ENCODE data around the gene SLC25A4. TPM values are rescaled to one million over a fixed set of nuclear protein-coding genes. Genes with fewer than 3 reads are reported as not detected.
"Not testable (repeated sequence)": the region's sequence is repeated elsewhere in the genome, so short reads cannot be mapped to it uniquely, and the experiment has no call there.

The SLC25A4 gene
- total RNA-seq, 1 experiment from 2014 or later = 13.2 TPM

DNA sequence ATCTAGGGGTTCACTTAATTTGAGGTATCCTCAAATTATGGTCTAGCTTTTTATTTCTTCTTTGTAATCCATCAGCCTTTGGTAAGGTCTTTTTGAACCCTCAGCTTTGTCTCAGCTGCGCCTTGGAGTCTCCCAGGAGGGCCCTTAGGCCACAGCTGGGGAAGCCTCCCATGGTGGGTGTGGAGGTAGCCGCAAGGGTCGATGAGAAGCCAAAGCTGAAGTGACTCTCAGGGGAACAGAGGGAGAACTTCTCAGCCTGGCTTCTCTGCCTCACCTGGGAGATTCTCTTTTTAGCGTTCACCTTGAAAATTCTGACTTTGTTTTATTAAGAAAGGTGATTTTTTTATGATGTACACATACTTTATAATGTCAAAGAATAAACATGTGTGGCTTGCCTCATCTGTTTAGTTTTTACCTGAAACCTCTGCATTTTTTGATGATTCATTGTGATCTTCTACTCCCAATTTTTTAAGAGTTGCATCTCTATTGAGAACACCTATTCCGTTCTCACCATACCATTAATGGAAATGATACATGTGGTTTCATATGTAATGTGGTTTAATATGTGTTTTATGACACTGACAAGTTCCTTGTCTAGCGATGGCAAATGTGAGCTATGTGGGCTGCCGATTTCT lies 25.6 kb upstream of the SLC25A4 start:
- no peak for DNase-seq (ENCODE audit: low read depth)
- in situ Hi-C loops (cut with HindIII; ENCODE audit: low pct_unique_long_range_greater_than_20kb, low sequenced_read_pairs) = no loop called here

DNA sequence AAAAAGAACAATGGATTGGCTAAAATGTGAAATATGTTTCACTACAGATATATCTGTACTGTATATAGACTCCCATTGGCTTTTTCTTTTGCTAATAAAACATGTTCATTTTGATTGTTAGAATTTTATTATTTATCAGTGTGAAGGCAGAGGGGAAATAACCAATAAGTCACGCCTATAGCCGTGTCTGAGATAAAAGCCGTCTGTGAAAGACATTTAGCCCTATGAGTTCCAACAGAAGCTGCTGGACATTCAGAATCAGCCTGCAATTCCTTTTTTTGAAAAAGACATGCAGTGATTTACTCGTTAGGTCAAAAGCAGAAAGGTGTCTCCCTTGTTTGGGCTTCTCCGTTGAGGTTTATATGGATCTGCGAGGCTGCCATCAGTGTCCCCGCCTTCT lies 24.2 kb upstream of the SLC25A4 start:
- in situ Hi-C loops (cut with HindIII; ENCODE audit: low pct_unique_long_range_greater_than_20kb, low sequenced_read_pairs) = no loop called here

DNA sequence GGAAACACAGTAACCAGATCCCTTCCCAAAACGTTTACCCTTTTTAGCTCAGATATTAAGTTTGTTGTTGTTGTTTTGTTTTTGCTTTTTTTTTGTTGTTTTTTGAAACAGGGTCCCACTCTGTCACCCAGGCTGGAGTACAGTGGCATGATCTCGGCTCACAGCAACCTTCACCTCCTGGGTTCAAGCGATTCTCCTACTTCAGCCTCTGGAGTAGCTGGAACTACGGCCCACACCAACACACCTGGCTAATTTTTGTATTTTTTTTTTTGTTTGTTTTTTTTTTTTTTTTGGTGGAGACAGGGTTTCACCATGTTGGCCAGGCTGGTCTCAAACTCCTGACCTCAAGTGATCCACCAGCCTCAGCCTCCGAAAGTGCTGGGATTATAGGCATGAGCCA lies 23.6 kb upstream of the SLC25A4 start:
- DNase-seq (ENCODE audit: low read depth); in situ Hi-C loops (cut with HindIII; ENCODE audit: low pct_unique_long_range_greater_than_20kb, low sequenced_read_pairs): not testable (repeated sequence)

More for the DNA sequence above, 24.2 kb upstream of the SLC25A4 start:
- DNase-seq (ENCODE audit: low read depth) = no peak

DNA sequence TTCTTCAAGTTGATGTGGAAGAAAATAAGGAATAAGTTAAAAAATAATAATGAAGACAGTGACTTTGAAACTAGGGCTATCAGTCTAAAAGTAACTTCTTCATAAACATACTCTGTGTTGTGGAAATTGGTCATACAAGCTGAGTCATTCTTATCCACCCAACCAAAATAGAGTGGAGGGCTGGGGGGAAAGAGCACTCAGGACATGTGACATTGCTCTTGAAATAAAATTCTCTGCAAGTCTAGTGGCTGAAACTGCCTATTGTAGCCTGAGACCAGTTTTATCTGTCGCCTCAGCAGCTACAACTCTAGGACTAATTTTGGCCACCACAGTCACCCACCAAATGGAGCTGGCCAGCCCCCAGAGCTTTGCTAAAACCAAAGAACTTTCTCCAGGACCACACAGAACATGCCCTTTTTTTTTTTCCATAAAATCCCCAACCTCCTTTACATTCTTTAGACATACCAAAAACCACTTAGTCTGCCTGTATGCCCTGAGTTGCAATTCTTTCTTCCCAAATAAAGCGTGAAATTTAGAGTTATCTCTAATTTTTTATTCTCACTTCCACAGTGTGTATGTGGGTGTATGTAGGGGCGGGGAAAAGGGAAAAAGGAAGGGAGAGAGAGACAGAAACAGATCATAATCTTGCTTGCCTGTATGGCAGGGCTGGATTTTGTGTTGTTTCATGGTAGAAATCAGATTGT lies 23.0 kb upstream of the SLC25A4 start:
- no peak for DNase-seq (ENCODE audit: low read depth)
- in situ Hi-C loops (cut with HindIII; ENCODE audit: low pct_unique_long_range_greater_than_20kb, low sequenced_read_pairs) = no loop called here

DNA sequence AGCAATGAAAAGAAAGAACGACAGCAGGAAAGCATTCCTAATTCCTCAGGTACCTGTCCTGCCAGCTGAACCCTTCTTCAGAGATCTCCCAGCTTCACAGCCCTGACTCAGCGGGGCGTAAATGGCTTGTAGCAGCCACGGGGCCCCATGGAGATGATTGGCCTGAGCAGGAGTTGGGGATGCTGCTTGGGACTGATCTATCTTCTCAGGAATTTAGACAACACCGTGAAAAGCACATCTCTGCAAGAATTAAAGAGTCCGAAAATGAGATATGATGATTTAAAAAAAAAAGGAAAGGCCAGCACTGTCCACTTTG lies 22.5 kb upstream of the SLC25A4 start:
- in situ Hi-C loops (cut with HindIII; ENCODE audit: low pct_unique_long_range_greater_than_20kb, low sequenced_read_pairs) = no loop called here

DNA sequence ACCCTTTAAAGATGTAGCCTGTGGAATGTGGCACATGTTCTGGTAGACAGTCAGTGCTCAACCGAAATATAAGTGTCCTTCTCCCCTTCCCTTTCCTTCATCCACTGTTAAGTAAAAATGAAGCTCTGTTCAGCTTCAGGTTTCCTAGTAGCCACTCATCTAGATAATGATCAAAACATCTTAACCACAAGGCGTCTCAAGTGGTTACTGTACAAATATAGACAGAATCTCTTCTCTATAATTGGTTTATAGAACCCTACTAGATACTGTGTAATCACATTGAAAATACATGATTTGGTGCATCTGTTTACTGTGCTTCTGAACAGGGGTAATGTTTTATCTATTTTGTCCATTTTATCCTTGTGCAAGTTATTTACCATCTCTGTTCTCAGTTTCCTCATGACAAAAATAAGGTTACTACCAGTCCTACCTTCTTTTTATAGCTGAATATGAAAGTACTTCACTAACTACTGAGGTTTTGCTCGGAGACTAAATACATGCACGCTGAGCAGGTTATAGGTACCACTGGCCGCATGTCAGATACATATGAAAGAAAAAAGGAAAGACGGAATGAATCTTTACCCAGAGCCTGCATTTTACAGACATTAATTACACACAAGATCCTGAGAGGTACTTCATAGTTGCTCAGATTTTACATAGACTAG lies 20.3 kb upstream of the SLC25A4 start:
- DNase-seq (ENCODE audit: low read depth) = peak; percentile 28
- in situ Hi-C loops (cut with HindIII; ENCODE audit: low pct_unique_long_range_greater_than_20kb, low sequenced_read_pairs) = no loop called here

More for the DNA sequence above, 22.5 kb upstream of the SLC25A4 start:
- DNase-seq (ENCODE audit: low read depth) = no peak

DNA sequence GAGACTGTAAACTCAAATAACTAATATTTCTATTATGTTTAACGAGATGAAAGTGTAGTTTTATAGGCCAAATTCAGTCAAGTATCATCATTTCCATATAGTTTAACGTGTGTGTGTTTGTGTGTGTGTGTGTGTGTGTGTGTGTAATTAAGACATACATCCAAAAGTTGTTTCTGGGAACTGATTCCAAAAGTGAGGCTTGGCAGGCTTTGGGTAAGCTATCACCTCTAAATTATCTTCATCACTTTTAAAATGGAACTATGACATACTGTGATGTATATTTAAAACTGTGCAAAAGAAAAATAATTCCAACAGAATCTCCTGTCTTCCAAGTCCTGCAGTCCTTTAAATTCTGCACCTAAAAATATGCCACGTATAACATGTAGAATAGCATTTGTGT lies 19.1 kb upstream of the SLC25A4 start:
- DNase-seq (ENCODE audit: low read depth) = no peak
- in situ Hi-C loops (cut with HindIII; ENCODE audit: low pct_unique_long_range_greater_than_20kb, low sequenced_read_pairs) = no loop called here

DNA sequence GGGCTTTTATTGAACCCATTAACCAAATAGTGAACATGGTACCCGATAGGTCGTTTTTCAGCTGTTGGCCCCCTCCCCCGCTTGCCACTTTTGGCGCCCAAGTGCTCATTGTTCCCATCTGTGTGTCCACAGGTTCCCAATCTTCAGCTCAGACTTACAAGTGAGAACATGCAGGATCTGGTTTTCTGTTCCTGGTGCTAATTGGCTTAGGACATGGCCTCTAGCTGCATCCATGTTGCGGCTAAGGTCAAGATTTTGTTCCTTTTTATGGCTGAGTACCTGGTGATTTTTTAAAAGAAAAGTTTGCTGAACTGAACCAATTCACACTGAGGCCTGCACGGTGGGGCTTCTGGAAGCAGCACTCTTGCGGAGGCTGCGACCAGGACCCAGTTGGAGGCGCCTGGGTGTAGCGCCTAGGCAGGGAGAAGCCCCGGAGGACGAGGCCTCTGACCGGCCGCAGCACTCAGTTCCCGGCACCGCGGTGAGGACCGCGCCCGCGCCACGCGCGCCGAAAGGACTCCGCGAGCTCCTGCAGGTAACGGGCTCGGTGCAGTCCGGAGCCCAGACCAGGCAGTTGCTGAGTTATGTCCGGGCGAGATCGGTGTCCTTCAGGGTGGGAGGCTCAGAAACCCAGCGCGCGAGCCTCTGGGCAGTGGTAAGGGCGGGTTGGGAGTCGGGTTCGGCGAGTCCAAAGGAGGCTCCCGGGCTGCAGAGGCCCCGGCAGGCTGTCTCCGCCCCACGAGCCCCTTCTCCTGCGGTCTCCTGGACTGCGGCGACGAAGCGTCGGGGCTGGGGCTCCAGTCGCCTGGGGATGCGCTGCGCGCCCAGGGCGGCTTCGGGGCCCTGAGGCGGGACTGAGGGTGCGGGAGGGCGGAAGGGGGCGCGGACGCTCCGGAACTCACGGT lies 15.8 kb upstream of the SLC25A4 start:
- DNase-seq (ENCODE audit: low read depth) = no peak
- in situ Hi-C loops (cut with HindIII; ENCODE audit: low pct_unique_long_range_greater_than_20kb, low sequenced_read_pairs) = no loop called here

DNA sequence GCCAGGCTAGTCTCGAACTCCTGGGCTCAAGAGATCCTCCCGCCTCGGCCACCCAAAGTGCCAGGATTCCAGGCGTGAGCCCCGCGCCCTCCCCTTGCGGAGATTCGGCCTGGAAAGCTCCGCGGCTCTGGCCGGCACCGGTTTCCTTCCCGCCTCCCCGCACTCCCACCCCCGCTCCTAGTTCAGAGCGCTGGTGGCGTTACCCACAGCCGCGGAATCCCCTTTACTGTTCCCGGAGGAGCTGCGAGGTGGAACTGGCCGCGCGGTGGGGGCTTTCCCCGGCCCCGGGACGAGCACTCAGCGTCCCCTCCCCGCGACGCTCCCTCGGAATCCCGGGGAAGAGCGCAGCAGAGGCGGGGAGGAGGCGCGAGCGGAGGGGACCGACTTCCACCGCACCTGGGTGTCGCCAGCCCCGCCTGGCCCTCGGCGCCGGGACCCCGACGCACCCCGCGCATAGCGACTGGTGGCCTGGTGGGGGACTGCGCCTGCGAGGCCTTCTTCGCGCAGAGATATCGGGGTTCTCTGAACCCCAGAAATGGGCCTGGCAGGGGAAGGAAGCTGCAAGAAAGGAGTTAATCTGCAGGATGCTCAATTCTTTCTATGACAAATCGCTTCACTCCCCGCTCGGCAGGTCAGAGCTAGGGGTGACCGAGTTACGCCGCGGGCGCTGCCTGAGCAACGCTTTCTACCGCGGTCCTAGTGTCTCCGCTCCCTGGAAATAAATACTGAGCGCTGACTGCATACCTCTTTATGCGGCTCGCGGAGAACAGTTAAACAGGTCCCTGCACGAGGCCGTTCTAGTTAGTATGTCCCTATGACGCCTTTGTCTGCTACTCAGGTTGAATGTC lies 14.6 kb upstream of the SLC25A4 start:
- DNase-seq (ENCODE audit: low read depth) = no peak
- in situ Hi-C loops (cut with HindIII; ENCODE audit: low pct_unique_long_range_greater_than_20kb, low sequenced_read_pairs) = no loop called here

DNA sequence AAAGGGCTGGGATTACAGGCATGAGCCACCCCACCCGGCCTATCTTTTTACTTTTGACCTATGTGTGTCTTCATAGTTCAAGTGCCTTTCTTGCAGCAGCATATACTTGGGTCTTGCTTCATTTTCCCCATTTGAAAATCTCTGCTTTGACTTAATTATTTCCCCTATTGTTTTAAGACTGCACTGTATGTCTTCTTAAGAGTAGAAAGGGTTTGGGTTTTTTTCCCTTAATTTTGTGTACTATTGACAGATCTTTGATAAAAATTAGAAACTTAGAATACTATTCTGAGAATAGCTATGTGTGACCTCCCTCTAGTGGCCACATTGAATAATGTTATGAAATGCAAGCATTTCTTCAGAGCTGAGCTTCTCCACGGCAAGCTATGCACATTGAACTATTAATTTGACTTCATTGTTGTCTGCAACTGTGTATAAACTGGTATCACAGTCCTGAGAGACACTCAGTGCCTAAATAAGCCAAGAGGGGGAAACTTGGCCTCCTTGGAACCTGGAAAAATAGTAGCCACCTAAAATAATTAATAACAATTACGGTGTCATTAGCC lies 8.7 kb upstream of the SLC25A4 start:
- in situ Hi-C loops (cut with HindIII; ENCODE audit: low pct_unique_long_range_greater_than_20kb, low sequenced_read_pairs) = no loop called here
- DNase-seq (ENCODE audit: low read depth) = peak; percentile 38

DNA sequence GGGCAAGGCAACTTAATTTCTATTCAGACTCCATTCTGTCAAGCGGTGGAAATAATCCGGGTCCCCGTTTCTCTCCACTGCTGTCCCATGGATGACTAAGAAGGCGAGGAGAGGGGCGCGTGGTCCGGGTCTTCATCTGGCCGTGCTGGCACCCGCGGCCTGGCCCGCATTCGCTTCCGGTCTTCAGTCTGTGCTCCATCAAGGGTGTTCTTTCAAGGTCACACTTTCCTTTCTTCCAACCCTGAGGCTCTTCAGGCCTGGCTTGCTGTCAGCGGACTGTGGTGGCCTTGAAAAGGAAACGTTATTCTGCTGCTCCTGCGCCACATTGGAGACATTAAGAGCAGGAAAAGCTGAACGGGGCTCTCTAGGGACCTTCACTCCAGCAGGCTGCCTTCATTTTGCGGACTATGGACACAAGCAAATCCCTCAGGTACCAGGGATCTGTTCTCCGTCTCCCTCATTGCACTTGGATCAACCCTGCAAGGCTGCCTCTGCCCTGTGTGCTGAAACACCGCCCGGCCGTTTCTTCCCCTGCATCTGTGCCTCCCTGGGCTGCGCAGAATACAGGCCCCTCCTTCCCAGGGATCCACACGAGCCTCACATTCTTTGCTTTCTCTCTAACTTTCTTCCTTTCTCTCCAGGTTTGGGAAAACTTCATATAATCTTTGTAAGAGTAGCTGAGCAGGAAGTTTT lies 5.7 kb upstream of the SLC25A4 start:
- in situ Hi-C loops (cut with HindIII; ENCODE audit: low pct_unique_long_range_greater_than_20kb, low sequenced_read_pairs) = no loop called here
- DNase-seq (ENCODE audit: low read depth) = no peak

DNA sequence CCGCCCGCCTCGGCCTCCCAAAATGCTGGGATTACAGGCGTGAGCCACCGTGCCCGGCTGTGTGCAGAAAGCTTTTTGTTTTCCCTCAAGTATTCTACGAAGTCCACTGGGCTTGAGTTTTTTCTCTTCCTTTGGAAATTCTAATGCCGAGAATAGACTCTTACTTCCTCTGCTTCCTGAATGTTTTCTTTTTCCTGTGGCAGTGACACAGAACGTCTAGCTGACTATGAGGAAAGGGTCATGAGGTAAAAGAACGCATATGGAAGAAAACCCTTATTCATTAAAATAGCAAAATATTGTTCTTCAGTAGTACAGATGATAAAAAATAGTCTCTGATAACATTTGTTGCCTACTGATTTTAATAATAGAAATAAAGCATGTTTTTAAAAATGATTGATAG lies 4.9 kb upstream of the SLC25A4 start:
- DNase-seq (ENCODE audit: low read depth) = no peak
- in situ Hi-C loops (cut with HindIII; ENCODE audit: low pct_unique_long_range_greater_than_20kb, low sequenced_read_pairs) = no loop called here

DNA sequence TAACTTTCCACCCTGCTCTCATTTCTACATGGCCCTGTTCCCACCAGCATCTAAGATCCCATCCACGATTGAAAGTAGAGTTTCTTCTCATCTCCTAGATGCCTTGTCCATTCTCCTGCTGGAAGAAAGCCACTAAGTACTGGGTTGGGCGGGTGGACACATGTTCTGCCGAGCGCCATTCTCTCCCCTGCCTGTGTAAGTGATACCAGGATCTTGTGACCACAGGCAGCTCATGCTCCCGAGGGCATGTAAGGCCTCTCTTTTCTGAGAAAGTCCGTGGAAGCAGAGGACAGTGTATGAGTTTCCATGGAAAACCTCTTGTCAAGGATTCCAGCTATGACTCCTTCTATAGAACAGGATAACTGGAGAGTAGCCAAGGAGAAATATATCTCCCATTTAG lies 3.3 kb upstream of the SLC25A4 start:
- no peak for DNase-seq (ENCODE audit: low read depth)
- in situ Hi-C loops (cut with HindIII; ENCODE audit: low pct_unique_long_range_greater_than_20kb, low sequenced_read_pairs) = no loop called here

DNA sequence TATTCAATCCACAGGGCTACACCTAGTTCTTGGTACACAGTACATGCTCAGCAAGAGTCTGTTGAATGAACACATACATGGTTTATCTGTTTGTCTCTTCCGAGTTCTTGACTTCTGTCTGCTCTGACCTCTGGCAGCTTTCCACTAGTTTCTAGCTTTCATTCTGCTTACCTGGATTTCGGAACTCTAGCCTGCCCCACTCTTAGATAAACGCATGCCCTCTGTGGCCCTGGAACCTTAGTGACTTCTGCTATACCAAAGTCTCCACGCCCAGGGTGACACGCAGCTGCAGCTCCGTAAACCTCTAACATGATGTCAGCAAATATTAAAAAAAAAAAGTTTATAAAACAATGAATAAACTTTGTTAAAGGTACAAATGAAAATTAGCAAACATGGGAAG lies 1.3 kb upstream of the SLC25A4 start:
- DNase-seq (ENCODE audit: low read depth) = no peak
- in situ Hi-C loops (cut with HindIII; ENCODE audit: low pct_unique_long_range_greater_than_20kb, low sequenced_read_pairs) = no loop called here

DNA sequence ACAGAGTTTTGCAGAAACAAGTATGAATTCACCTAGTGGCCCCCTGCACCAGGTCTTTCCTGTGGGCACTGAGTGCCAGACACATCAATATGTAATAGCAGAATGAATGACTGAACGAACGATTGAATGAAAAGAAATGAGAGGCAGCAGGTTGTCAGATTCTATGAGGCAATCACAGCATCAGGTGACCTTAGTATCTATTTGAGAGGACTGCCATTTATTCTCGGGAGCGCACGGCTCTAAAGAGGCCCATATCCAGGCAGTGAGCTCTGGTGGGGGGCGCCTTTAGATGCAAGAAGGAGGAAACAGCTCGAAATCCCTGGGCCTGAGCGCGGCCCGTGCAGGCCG lies 528 bp upstream of the SLC25A4 start:
- DNase-seq (ENCODE audit: low read depth) = no peak
- in situ Hi-C loops (cut with HindIII; ENCODE audit: low pct_unique_long_range_greater_than_20kb, low sequenced_read_pairs) = no loop called here

DNA sequence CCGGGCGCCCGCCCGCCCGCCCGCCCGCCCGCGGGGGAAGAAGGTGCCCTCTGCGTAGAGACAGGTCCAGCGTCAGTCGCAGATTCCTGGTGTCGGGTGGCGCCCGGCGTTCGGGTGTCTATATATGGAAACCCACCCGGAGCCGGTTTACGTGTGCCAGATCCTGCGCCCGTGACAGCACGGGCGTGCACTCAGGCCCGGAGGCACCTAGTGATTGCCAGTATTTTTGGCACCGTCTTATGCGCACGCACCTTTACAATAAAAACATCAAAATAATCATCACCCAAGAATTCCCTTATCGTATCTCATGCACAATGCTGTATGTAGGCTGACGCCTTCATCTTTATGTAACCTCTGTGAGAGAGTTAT lies 519 bp downstream of the SLC25A4 start:
- in situ Hi-C loops (cut with HindIII; ENCODE audit: low pct_unique_long_range_greater_than_20kb, low sequenced_read_pairs) = no loop called here
- DNase-seq (ENCODE audit: low read depth) = peak; percentile 19

DNA sequence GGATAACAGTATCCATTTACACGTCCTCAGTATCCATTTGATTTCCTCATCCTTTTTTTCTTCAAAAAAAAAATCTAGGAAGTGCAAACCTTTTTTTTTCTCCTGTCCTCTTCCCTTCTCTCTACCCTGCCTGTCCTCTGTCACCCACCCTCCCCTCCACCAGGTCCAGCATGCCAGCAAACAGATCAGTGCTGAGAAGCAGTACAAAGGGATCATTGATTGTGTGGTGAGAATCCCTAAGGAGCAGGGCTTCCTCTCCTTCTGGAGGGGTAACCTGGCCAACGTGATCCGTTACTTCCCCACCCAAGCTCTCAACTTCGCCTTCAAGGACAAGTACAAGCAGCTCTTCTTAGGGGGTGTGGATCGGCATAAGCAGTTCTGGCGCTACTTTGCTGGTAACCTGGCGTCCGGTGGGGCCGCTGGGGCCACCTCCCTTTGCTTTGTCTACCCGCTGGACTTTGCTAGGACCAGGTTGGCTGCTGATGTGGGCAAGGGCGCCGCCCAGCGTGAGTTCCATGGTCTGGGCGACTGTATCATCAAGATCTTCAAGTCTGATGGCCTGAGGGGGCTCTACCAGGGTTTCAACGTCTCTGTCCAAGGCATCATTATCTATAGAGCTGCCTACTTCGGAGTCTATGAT lies 1.7 kb downstream of the SLC25A4 start:
- in situ Hi-C loops (cut with HindIII; ENCODE audit: low pct_unique_long_range_greater_than_20kb, low sequenced_read_pairs) = no loop called here
- DNase-seq (ENCODE audit: low read depth) = no peak

Measured in Caki2 (cell line).